IPS-15b (cell line): ENCODE data around the gene ZNF570.
A peak's percentile ranks its signal among the peaks of the same experiment; 100 is the strongest.

ENCODE experiments used
- H3K27me3 ChIP-seq: one replicate; pipeline ENCODE4 v1.6.1; 2013; ENCODE audit warnings: low read length; ENCODE audit not compliant: control insufficient read depth, insufficient read depth
- H3K36me3 ChIP-seq: one replicate; pipeline ENCODE4 v1.6.1; 2013; ENCODE audit warnings: low read length; ENCODE audit not compliant: control insufficient read depth, insufficient read depth
- H3K4me1 ChIP-seq: one replicate; pipeline ENCODE4 v1.6.1; 2013; ENCODE audit warnings: mild to moderate bottlenecking, low read length; ENCODE audit not compliant: control insufficient read depth, insufficient read depth
- H3K4me3 ChIP-seq: one replicate; pipeline ENCODE4 v1.5.1; 2013; ENCODE audit warnings: low read depth, low read length
- H3K9ac ChIP-seq: one replicate; pipeline ENCODE4 v1.6.1; 2013; ENCODE audit warnings: low read depth, mild to moderate bottlenecking, low read length
- H3K9me3 ChIP-seq: one replicate; pipeline ENCODE4 v1.6.1; 2013; ENCODE audit warnings: mild to moderate bottlenecking, low read length; ENCODE audit not compliant: control insufficient read depth, insufficient read depth

ZNF570 gene

GRCh38 chr19:37468961-37469777 lies at the start of gene ZNF570:
Gene ZNF570 (plus strand): TSS chr19:37469356. CDS start chr19:37470355, 999 bp downstream.
- Histone ChIP-seq H3K27me3 (no peaks in the 10 kb centered on the region), H3K4me3 (peak within 1 kb of the TSS; percentile 99), H3K9ac (peak within 1 kb of the TSS; percentile 85), H3K36me3 (no peaks in the 10 kb centered on the region), H3K4me1 (no peaks in the 10 kb centered on the region), H3K9me3 (no peaks in the 10 kb centered on the region)

GRCh38 chr19:37452500-37453245 lies 16.5 kb upstream of the ZNF570 start:
- H3K27me3 ChIP-seq, result no peaks in the 10 kb centered on the region
- H3K4me3 ChIP-seq, result no peak overlapping the region
- H3K36me3 ChIP-seq, result no peaks in the 10 kb centered on the region
- H3K4me1 ChIP-seq, result no peaks in the 10 kb centered on the region
- peaks cover 30% of the 10 kb centered on the region for H3K9me3 ChIP-seq
- H3K9ac ChIP-seq, result no peak overlapping the region

GRCh38 chr19:37466277-37466797 lies 2.8 kb upstream of the ZNF570 start:
- peak overlapping the region; percentile 67 for H3K9ac ChIP-seq
- no peaks in the 10 kb centered on the region for H3K36me3 ChIP-seq
- peak overlapping the region; percentile 98 for H3K4me3 ChIP-seq

GRCh38 chr19:37466798-37467607 lies 2.2 kb upstream of the ZNF570 start, which contains the start of gene ZNF569:
Gene ZNF569 (minus strand): TSS chr19:37467444. CDS start chr19:37444921, 22,523 bp downstream.
- Histone ChIP-seq H3K36me3 (no peaks in the 10 kb centered on the region), H3K27me3 (no peaks in the 10 kb centered on the region), H3K4me1 (no peaks in the 10 kb centered on the region), H3K9ac (peak within 1 kb of the TSS; percentile 67), H3K9me3 (no peaks in the 10 kb centered on the region), H3K4me3 (peak within 1 kb of the TSS; percentile 98)

More at GRCh38 chr19:37466277-37466797, 2.8 kb upstream of the ZNF570 start:
- H3K9me3 ChIP-seq, result peaks cover 5% of the 10 kb centered on the region
- H3K27me3 ChIP-seq, result no peaks in the 10 kb centered on the region
- no peaks in the 10 kb centered on the region for H3K4me1 ChIP-seq

GRCh38 chr19:37467608-37468090 lies 1.5 kb upstream of the ZNF570 start:
- Histone ChIP-seq H3K27me3 (no peaks in the 10 kb centered on the region), H3K9ac (no peak overlapping the region), H3K36me3 (no peaks in the 10 kb centered on the region), H3K9me3 (no peaks in the 10 kb centered on the region), H3K4me3 (peak overlapping the region; percentile 98), H3K4me1 (no peaks in the 10 kb centered on the region)

- Histone ChIP-seq H3K36me3 (no peaks in the 10 kb centered on the region), H3K27me3 (no peaks in the 10 kb centered on the region), H3K9me3 (no peaks in the 10 kb centered on the region), H3K4me3 (peak overlapping the region; percentile 99), H3K9ac (peak overlapping the region; percentile 85), H3K4me1 (no peaks in the 10 kb centered on the region)
Measured at GRCh38 chr19:37470216-37470615, 1.1 kb downstream of the ZNF570 start.

- Histone ChIP-seq H3K27me3 (no peaks in the 10 kb centered on the region), H3K4me3 (no peak overlapping the region), H3K4me1 (no peaks in the 10 kb centered on the region), H3K36me3 (peaks cover 7% of the 10 kb centered on the region), H3K9me3 (no peaks in the 10 kb centered on the region), H3K9ac (no peak overlapping the region)
Measured at GRCh38 chr19:37472165-37472564, 3.0 kb downstream of the ZNF570 start.

GRCh38 chr19:37484406-37485168 lies 15.4 kb downstream of the ZNF570 start:
- Histone ChIP-seq H3K4me3 (no peak overlapping the region), H3K9me3 (peaks cover 31% of the 10 kb centered on the region), H3K36me3 (peaks cover 9% of the 10 kb centered on the region), H3K27me3 (no peaks in the 10 kb centered on the region), H3K9ac (no peak overlapping the region), H3K4me1 (no peaks in the 10 kb centered on the region)

GRCh38 chr19:37492213-37492612 lies 23.1 kb downstream of the ZNF570 start:
- Histone ChIP-seq H3K4me3 (no peak overlapping the region), H3K36me3 (no peaks in the 10 kb centered on the region), H3K9ac (no peak overlapping the region), H3K4me1 (no peaks in the 10 kb centered on the region), H3K9me3 (peaks cover 10% of the 10 kb centered on the region), H3K27me3 (no peaks in the 10 kb centered on the region)

- peak overlapping the region; percentile 98 for H3K9ac ChIP-seq
- H3K4me3 ChIP-seq, result peak overlapping the region; percentile 92
- no peaks in the 10 kb centered on the region for H3K9me3 ChIP-seq
- H3K27me3 ChIP-seq, result no peaks in the 10 kb centered on the region
- H3K4me1 ChIP-seq, result peaks cover 4% of the 10 kb centered on the region
- H3K36me3 ChIP-seq, result no peaks in the 10 kb centered on the region
Measured at GRCh38 chr19:37505958-37506386, 36.8 kb downstream of the ZNF570 start.
